GM12878 (cell line): ENCODE measurements around the gene GSG1L. TPM values are rescaled to one million over a fixed set of nuclear protein-coding genes. Genes with fewer than 3 reads are reported as not detected.

Experiments
- DPF2 ChIP-seq: fragments of 450-650 bp; IDR thresholded peaks from 2 replicates; pipeline ENCODE4 v1.6.1; 2017; ENCODE audit warnings: mild to moderate bottlenecking
- HDAC6 ChIP-seq: fragments of 200-600 bp; sonication (generic); IDR thresholded peaks from one replicate; pipeline ENCODE4 v1.8.0; 2017; ENCODE audit warnings: antibody characterized with exemption; ENCODE audit not compliant: unreplicated experiment
- KAT2A ChIP-seq: conservative IDR thresholded peaks from 2 replicates; pipeline ENCODE4 v1.6.1; 2011; ENCODE audit warnings: low read depth, low read length; ENCODE audit not compliant: control insufficient read depth
- POLR2A ChIP-seq: IDR thresholded peaks from 2 replicates; pipeline ENCODE4 v1.6.1; 2011; ENCODE audit warnings: low read depth, mild to moderate bottlenecking, low read length
- TCF3 ChIP-seq: IDR thresholded peaks from 2 replicates; pipeline ENCODE4 v1.6.1; 2012; ENCODE audit warnings: low read depth, mild to moderate bottlenecking, low read length, borderline replicate concordance; ENCODE audit not compliant: insufficient read depth
- ZBTB11 ChIP-seq: fragments of 450-650 bp; formaldehyde crosslinking; IDR thresholded peaks from 2 replicates; pipeline ENCODE4 v1.5.0; 2022; ENCODE audit warnings: mild to moderate bottlenecking, missing genetic modification characterization
- polyA plus RNA-seq, 11 experiments: library from polyadenylated mRNA; depleted of rRNA in 4 of 11; unstranded in 6 of 11; stranded (reverse) in 5 of 11; fragments of >200 nt; fragmentation: Nextera tagmentation in 4 of 11; fragmentation: Illumina TruSeq in 1 of 11; extraction: Ambion mirVana in 4 of 11; extraction: Trizol in 1 of 11; gene quantifications; 1 replicate in 1 of 11; 2 replicates in 10 of 11; pipeline versions ENCODE4 v1.2.1 to v1.2.3, GENCODE V29; 2011 to 2016; ENCODE audit warnings: inconsistent platforms in 2 of 11, missing spikeins in 2 of 11, low read depth in 1 of 11
- total RNA-seq, 4 experiments: library from RNA; depleted of rRNA in 3 of 4; stranded (reverse); fragments of >200 nt in 3 of 4; fragmentation: Illumina TruSeq in 1 of 4; extraction: Trizol in 1 of 4; gene quantifications; 2 replicates each; pipeline versions ENCODE4 v1.2.1 to v1.2.3, GENCODE V29; 2013 to 2021
- TF ChIP-seq, protein P1 (sequence below): fragments of 450-650 bp; IDR thresholded peaks from 2 replicates; pipeline ENCODE4 v1.6.1; 2016; ENCODE audit warnings: mild to moderate bottlenecking, moderate library complexity, borderline replicate concordance

Gene GSG1L
- total and polyA plus RNA-seq, 10 of the 15 experiments (the other 5 are each of a cell fraction or from before 2014, with no cell fraction given), result not detected

DNA sequence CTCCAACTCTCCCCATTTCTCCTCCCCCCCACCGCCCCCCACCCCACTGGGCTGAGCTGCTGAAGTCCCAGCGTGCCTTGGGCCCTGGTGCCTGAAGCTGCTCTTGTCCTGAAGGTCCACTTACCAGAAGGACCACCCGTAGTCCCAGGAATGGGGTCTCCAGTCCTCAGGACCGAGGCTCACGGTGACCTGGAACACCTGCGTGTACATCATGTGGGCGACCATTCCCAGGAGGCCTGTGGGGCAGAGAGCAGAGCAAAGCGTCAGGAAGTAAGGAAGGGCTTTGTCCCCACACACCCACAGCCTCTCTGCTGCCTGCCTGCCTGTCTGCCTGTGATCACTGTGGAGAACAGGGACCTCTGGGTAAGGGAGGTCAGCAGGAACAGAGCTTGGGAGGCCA is 218.7 kb downstream of the GSG1L start (continued):
- TF ChIP-seq, protein P1, sequence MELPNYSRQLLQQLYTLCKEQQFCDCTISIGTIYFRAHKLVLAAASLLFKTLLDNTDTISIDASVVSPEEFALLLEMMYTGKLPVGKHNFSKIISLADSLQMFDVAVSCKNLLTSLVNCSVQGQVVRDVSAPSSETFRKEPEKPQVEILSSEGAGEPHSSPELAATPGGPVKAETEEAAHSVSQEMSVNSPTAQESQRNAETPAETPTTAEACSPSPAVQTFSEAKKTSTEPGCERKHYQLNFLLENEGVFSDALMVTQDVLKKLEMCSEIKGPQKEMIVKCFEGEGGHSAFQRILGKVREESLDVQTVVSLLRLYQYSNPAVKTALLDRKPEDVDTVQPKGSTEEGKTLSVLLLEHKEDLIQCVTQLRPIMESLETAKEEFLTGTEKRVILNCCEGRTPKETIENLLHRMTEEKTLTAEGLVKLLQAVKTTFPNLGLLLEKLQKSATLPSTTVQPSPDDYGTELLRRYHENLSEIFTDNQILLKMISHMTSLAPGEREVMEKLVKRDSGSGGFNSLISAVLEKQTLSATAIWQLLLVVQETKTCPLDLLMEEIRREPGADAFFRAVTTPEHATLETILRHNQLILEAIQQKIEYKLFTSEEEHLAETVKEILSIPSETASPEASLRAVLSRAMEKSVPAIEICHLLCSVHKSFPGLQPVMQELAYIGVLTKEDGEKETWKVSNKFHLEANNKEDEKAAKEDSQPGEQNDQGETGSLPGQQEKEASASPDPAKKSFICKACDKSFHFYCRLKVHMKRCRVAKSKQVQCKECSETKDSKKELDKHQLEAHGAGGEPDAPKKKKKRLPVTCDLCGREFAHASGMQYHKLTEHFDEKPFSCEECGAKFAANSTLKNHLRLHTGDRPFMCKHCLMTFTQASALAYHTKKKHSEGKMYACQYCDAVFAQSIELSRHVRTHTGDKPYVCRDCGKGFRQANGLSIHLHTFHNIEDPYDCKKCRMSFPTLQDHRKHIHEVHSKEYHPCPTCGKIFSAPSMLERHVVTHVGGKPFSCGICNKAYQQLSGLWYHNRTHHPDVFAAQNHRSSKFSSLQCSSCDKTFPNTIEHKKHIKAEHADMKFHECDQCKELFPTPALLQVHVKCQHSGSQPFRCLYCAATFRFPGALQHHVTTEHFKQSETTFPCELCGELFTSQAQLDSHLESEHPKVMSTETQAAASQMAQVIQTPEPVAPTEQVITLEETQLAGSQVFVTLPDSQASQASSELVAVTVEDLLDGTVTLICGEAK, result no peak
- TF ChIP-seq HDAC6, result no peak
- no peak for TF ChIP-seq POLR2A
- TF ChIP-seq KAT2A, result no peak
- TF ChIP-seq ZBTB11 (CRISPR knock-in tag), result no peak
- no peak for TF ChIP-seq TCF3
- TF ChIP-seq DPF2, result no peak
